ENCODE results near the gene DBI. TPM values are rescaled to one million over a fixed set of nuclear protein-coding genes. Genes with fewer than 3 reads are reported as not detected.

The DBI gene
- total RNA-seq, 1 experiment from 2014 or later = 173 TPM

DNA sequence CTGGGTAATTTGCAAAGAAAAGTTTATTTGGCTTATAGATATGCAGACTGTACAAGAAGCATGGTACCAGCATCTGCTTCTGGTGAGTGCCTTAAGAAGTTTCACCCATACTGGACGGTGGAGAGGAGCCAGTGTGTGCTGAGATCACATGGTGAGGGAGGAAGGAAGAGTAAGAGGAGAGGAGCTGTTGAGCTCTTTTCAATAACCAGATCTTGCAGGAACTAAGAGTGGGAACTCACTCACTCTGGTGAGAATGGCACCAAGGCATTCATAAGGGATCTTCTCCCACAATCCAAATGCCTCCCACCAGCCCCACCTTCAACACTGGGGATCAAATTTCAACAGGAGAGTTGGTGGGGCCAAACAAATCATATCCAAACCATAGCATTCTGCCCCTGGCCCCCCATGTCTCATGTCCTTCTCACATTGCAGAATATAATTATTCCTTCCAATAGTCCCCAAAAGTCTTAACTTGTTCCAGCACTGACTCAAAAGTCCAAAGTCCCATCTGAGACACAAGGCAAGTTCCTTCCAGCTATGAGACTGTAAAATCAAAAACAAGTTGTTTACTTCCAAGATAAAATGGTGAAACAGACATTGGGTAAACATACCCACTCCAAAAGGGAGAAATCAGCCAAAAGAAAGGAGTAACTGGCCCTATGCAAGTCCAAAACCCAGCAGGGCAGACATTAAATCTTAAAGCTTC is 53.2 kb downstream of the DBI start:
- H3K4me3 ChIP-seq = no peak overlapping the region
- no peak overlapping the region for H3K27ac ChIP-seq
- H3K4me1 ChIP-seq (replicated peaks) = no peaks in the 10 kb centered on the region
- DNase-seq (ENCODE audit: low read depth in 1 of 2, low spot score in 2 of 2) = no peak
- peaks cover 5% of the 10 kb centered on the region for H3K27me3 ChIP-seq (replicated peaks)
- H3K36me3 ChIP-seq = no peaks in the 10 kb centered on the region
- no peaks in the 10 kb centered on the region for H3K9me3 ChIP-seq (replicated peaks)

DNA sequence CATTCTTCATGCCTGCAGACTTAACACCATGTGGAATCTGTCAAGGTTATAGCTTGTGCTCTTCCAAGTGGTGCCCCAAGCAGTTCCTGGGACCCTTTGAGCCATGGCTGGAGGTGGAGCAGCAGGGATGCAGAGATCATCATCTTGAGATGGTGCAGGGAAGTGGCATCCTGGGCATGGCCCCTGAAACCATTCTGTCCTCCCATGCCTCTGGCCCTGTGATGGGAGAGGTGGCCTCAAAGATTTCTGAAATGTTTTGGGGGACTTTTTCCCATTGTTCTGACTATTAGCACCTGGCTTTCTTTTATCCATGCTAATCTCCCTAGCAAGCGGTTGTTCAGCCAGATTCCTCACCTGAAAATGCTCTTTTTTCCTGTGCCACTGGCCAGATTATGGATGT is 54.5 kb downstream of the DBI start:
- no peak overlapping the region for H3K4me3 ChIP-seq
- peaks cover 5% of the 10 kb centered on the region for H3K27me3 ChIP-seq (replicated peaks)
- no peaks in the 10 kb centered on the region for H3K4me1 ChIP-seq (replicated peaks)
- no peak for DNase-seq (ENCODE audit: low read depth in 1 of 2, low spot score in 2 of 2)
- H3K36me3 ChIP-seq = no peaks in the 10 kb centered on the region
- no peak overlapping the region for H3K27ac ChIP-seq
- H3K9me3 ChIP-seq (replicated peaks) = no peaks in the 10 kb centered on the region

DNA sequence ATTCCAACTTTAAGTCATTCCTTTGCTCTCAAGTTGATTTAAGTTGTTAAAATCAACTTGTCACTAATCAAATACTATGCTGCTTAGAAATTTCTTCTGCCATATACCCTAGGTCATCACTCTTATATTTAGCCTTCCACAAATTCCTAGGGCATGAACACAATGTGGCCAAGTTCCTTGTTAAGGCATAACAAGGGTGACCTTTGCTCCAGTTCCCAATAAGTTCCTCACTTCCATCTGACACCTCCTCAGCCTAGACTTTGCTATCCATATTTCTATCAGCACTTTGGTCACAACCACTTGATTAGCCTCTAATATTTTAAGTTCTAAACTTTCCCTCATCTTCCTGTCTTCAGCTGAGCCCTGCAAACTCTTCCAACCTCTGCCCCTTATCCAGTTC is 55.0 kb downstream of the DBI start:
- H3K36me3 ChIP-seq = no peaks in the 10 kb centered on the region
- no peaks in the 10 kb centered on the region for H3K4me1 ChIP-seq (replicated peaks)
- H3K4me3 ChIP-seq = no peak overlapping the region
- H3K27ac ChIP-seq = no peak overlapping the region
- no peak for DNase-seq (ENCODE audit: low read depth in 1 of 2, low spot score in 2 of 2)
- peaks cover 5% of the 10 kb centered on the region for H3K27me3 ChIP-seq (replicated peaks)
- H3K9me3 ChIP-seq (replicated peaks) = no peaks in the 10 kb centered on the region

Other genes starting within 250 kb of the DBI start
- not detected in 2 replicates for gene C1QL2, start 208.2 kb upstream of the DBI start, total RNA-seq (2014; rRNA removed; shearing (Covaris generic))
- gene STEAP3, start 143.1 kb upstream of the DBI start, total RNA-seq (2014; rRNA removed; shearing (Covaris generic)) = 19.3 and 33.2 TPM in 2 replicates
- 15.8 and 18.3 TPM in 2 replicates for gene C2orf76, start 143 bp upstream of the DBI start, total RNA-seq (2014; rRNA removed; shearing (Covaris generic))
- not detected in 2 replicates for gene TMEM37, start 64.9 kb downstream of the DBI start, total RNA-seq (2014; rRNA removed; shearing (Covaris generic))
- gene SCTR, start 157.5 kb downstream of the DBI start, total RNA-seq (2014; rRNA removed; shearing (Covaris generic)) = not detected in 2 replicates
- gene CFAP221, start 177.5 kb downstream of the DBI start, total RNA-seq (2014; rRNA removed; shearing (Covaris generic)) = not detected in 2 replicates

Data from SJSA1 (cell line).